ENCODE measurements around the gene CDK18. TPM values are rescaled to one million over a fixed set of nuclear protein-coding genes. Genes with fewer than 3 reads are reported as not detected.
"Not testable (repeated sequence)": the region's sequence is repeated elsewhere in the genome, so short reads cannot be mapped to it uniquely, and the experiment has no call there.

The CDK18 gene
- polyA plus RNA-seq, 6 donors from 2014 or later: 0.40 to 1.4 (median 0.50) TPM; not detected in 2

GRCh38 chr1:205473966-205474365 is 30.5 kb upstream of the CDK18 start:
- H3K9me3 Mint-ChIP-seq: peaks cover 13 to 26% (median 19%) of the 10 kb centered on the region in 7 donors
- H3K27ac Mint-ChIP-seq: peak overlapping the region in 1 of 6 donors; percentile 20
- H3K27me3 Mint-ChIP-seq: peaks cover 36 to 57% (median 47%) of the 10 kb centered on the region in 3 donors
- ATAC-seq (ENCODE audit: low read depth in 2 of 2) (no peak), DNase-seq (no peak)
- H3K4me3 Mint-ChIP-seq: no peak overlapping the region
- peaks cover 9 to 16% (median 16%) of the 10 kb centered on the region in 3 donors for H3K4me1 Mint-ChIP-seq
- peaks cover 11 to 25% of the 10 kb centered on the region in 2 donors for H3K36me3 Mint-ChIP-seq

DNA sequence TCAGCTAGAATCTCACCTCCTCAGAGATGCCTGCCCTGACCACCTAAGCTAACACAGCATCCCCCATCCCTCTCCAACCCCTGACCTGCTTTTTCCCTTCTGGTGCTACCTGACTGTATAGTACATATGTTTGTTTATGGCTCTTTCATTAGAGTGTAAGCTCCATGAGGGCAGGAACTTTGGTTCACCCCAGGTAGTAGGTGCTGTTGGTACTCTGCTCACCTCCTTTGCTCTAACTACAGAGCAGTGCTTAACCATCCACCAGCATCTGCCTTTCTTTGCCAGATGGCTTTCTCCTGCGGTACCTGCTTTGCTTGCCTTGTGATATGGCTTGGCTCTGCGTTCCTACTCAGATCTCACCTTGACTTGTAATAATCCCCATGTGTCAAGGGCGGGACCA is 29.9 kb upstream of the CDK18 start:
- Mint-ChIP-seq H3K9me3 (peaks cover 13 to 26% (median 19%) of the 10 kb centered on the region in 7 donors), H3K36me3 (peaks cover 11 to 25% of the 10 kb centered on the region in 2 donors), H3K4me3 (no peak overlapping the region), H3K27me3 (peaks cover 34 to 53% (median 45%) of the 10 kb centered on the region in 3 donors), H3K27ac (no peak overlapping the region), H3K4me1 (peaks cover 13 to 19% (median 18%) of the 10 kb centered on the region in 3 donors)
- DNase-seq (no peak), ATAC-seq (ENCODE audit: low read depth in 2 of 2) (no peak)

GRCh38 chr1:205475855-205476254 is 28.6 kb upstream of the CDK18 start:
- H3K4me1 Mint-ChIP-seq: peaks cover 25 to 30% (median 29%) of the 10 kb centered on the region in 3 donors
- H3K27ac Mint-ChIP-seq: no peak overlapping the region
- H3K27me3 Mint-ChIP-seq: peaks cover 36 to 64% (median 47%) of the 10 kb centered on the region in 3 donors
- H3K9me3 Mint-ChIP-seq: peaks cover 13 to 26% (median 19%) of the 10 kb centered on the region in 7 donors
- DNase-seq: no peak
- H3K4me3 Mint-ChIP-seq: no peak overlapping the region
- ATAC-seq (ENCODE audit: low read depth in 2 of 2): no peak
- peaks cover 11 to 25% of the 10 kb centered on the region in 2 donors for H3K36me3 Mint-ChIP-seq

DNA sequence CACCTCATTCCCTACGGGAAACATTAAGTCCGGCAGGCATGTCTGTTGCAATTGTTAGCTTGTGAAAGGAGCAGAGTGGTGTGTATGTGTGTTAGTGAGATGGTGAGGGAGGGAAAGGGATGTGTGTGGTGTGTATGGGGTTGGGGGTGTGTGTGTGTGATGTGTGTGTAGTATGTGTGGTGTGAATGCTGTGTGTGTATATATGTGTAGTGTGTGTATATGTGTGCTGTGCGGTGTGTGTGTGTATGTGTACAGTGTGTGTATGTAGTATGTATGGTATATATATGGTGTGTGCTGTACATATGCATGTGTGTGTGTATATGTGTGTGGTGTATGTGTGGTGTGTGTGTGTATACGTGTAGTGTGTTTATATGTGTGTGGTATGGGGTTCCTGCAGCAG is 27.8 kb upstream of the CDK18 start:
- H3K27me3 Mint-ChIP-seq: peaks cover 36 to 70% (median 55%) of the 10 kb centered on the region in 3 donors
- ATAC-seq (ENCODE audit: low read depth in 2 of 2): no peak
- peaks cover 13 to 26% (median 19%) of the 10 kb centered on the region in 7 donors for H3K9me3 Mint-ChIP-seq

DNA sequence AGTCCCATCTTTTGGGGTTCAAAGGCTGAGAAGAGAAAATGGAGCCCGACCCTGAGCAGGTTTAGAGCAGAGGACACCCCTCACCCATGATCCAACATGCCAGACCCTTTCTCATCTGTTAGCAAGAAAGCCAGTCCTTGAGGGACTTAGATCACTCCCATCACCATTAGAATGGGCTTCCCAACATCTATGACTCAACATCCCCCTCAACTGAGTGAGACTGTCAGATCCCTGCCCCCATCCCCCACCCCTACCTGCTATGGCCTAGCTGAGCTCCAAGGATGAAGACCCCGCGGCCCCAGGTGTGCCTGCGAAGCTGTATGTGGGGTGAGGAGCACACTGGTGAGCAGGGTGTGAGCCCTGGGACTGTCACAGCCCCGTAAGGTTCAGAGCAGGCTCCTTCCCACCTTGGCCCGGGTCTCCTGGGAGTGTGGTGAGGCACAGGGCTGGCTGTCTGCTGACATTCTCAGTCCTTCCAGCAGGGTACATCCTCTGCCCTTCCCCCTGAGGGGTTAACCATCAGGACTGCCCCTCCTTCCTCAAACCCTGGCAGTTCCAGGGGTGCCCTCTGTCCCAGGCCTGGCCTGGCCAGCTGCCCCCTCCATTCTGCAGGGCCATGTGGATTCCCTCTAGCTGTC is 27.2 kb upstream of the CDK18 start:
- no peak overlapping the region for H3K4me3 Mint-ChIP-seq
- peaks cover 35 to 43% (median 40%) of the 10 kb centered on the region in 3 donors for H3K4me1 Mint-ChIP-seq
- ATAC-seq (ENCODE audit: low read depth in 2 of 2) (no peak), DNase-seq (no peak)
- H3K27me3 Mint-ChIP-seq: peaks cover 35 to 68% (median 51%) of the 10 kb centered on the region in 3 donors
- H3K9me3 Mint-ChIP-seq: peaks cover 13 to 26% (median 17%) of the 10 kb centered on the region in 7 donors
- H3K36me3 Mint-ChIP-seq: peaks cover 11 to 22% of the 10 kb centered on the region in 2 donors
- no peak overlapping the region for H3K27ac Mint-ChIP-seq

More for the DNA sequence above, 27.8 kb upstream of the CDK18 start:
- peaks cover 33 to 38% (median 36%) of the 10 kb centered on the region in 3 donors for H3K4me1 Mint-ChIP-seq
- H3K4me3 Mint-ChIP-seq: peak overlapping the region in 1 of 8 donors; percentile 18
- H3K36me3 Mint-ChIP-seq: peaks cover 11 to 25% of the 10 kb centered on the region in 2 donors
- peak overlapping the region in 1 of 6 donors; percentile 41 for H3K27ac Mint-ChIP-seq
- DNase-seq: no peak

- DNase-seq: no peak
- H3K4me3 Mint-ChIP-seq: peak overlapping the region in 1 of 8 donors; percentile 15
- H3K36me3 Mint-ChIP-seq: peaks cover 11 to 17% of the 10 kb centered on the region in 2 donors
- peaks cover 12 to 26% (median 15%) of the 10 kb centered on the region in 7 donors for H3K9me3 Mint-ChIP-seq
- ATAC-seq (ENCODE audit: low read depth in 2 of 2): no peak
- no peak overlapping the region for H3K27ac Mint-ChIP-seq
- H3K4me1 Mint-ChIP-seq: peaks cover 30 to 43% (median 37%) of the 10 kb centered on the region in 3 donors
- H3K27me3 Mint-ChIP-seq: peaks cover 32 to 66% (median 50%) of the 10 kb centered on the region in 3 donors
Measured at GRCh38 chr1:205477759-205478247, 26.7 kb upstream of the CDK18 start.

- not testable (repeated sequence) for DNase-seq; ATAC-seq (ENCODE audit: low read depth in 2 of 2); H3K4me3 Mint-ChIP-seq; H3K27ac Mint-ChIP-seq
- Mint-ChIP-seq H3K36me3 (peaks cover 11 to 17% of the 10 kb centered on the region in 2 donors), H3K4me1 (peaks cover 29 to 46% (median 39%) of the 10 kb centered on the region in 3 donors), H3K27me3 (peaks cover 37 to 66% (median 50%) of the 10 kb centered on the region in 3 donors), H3K9me3 (peaks cover 12 to 20% (median 15%) of the 10 kb centered on the region in 7 donors)
Measured at GRCh38 chr1:205478985-205479384, 25.5 kb upstream of the CDK18 start.

- H3K4me1 Mint-ChIP-seq: peaks cover 33 to 50% (median 44%) of the 10 kb centered on the region in 3 donors
- DNase-seq (peak; percentile 66), ATAC-seq (ENCODE audit: low read depth in 2 of 2) (peak; percentile 84 to 88)
- H3K4me3 Mint-ChIP-seq: peak overlapping the region; percentile 2 to 83 (median 60)
- H3K27me3 Mint-ChIP-seq: peaks cover 37 to 70% (median 43%) of the 10 kb centered on the region in 3 donors
- peaks cover 5 to 7% of the 10 kb centered on the region in 2 donors for H3K36me3 Mint-ChIP-seq
- peak overlapping the region; percentile 19 to 91 (median 75) for H3K27ac Mint-ChIP-seq
- H3K9me3 Mint-ChIP-seq: peaks cover 4 to 9% (median 5%) of the 10 kb centered on the region in 7 donors
Measured at GRCh38 chr1:205480349-205480985, 24.0 kb upstream of the CDK18 start.

- Mint-ChIP-seq H3K4me3 (peak overlapping the region in 7 of 8 donors; percentile 6 to 87 (median 69)), H3K4me1 (peaks cover 37 to 54% (median 47%) of the 10 kb centered on the region in 3 donors)
Measured at GRCh38 chr1:205481218-205481617, 23.3 kb upstream of the CDK18 start.

GRCh38 chr1:205481629-205482151 is 22.8 kb upstream of the CDK18 start:
- Mint-ChIP-seq H3K9me3 (peaks cover 0 to 2% (median 0%) of the 10 kb centered on the region in 7 donors), H3K4me3 (peak overlapping the region in 5 of 8 donors; percentile 6 to 83 (median 61)), H3K27ac (peak overlapping the region in 4 of 6 donors; percentile 75 to 90 (median 88)), H3K36me3 (no peaks in the 10 kb centered on the region), H3K4me1 (peaks cover 37 to 54% (median 47%) of the 10 kb centered on the region in 3 donors), H3K27me3 (peaks cover 38 to 68% (median 41%) of the 10 kb centered on the region in 3 donors)
- no peak for DNase-seq
- ATAC-seq (ENCODE audit: low read depth in 2 of 2): no peak

More at GRCh38 chr1:205481218-205481617, 23.3 kb upstream of the CDK18 start:
- Mint-ChIP-seq H3K27ac (peak overlapping the region in 5 of 6 donors; percentile 42 to 90 (median 86)), H3K9me3 (peaks cover 0 to 3% (median 0%) of the 10 kb centered on the region in 7 donors), H3K27me3 (peaks cover 41 to 72% (median 43%) of the 10 kb centered on the region in 3 donors), H3K36me3 (peaks cover 0 to under 1% of the 10 kb centered on the region in 2 donors)
- no peak for DNase-seq
- peak; percentile 15 to 17 for ATAC-seq (ENCODE audit: low read depth in 2 of 2)

GRCh38 chr1:205482587-205482986 is 21.9 kb upstream of the CDK18 start:
- not testable (repeated sequence) for DNase-seq; ATAC-seq (ENCODE audit: low read depth in 2 of 2); H3K36me3 Mint-ChIP-seq; H3K9me3 Mint-ChIP-seq; H3K4me3 Mint-ChIP-seq
- peak overlapping the region in 4 of 6 donors; percentile 29 to 80 (median 41) for H3K27ac Mint-ChIP-seq
- H3K4me1 Mint-ChIP-seq: peaks cover 37 to 54% (median 47%) of the 10 kb centered on the region in 3 donors
- H3K27me3 Mint-ChIP-seq: peaks cover 35 to 68% (median 45%) of the 10 kb centered on the region in 3 donors

DNA sequence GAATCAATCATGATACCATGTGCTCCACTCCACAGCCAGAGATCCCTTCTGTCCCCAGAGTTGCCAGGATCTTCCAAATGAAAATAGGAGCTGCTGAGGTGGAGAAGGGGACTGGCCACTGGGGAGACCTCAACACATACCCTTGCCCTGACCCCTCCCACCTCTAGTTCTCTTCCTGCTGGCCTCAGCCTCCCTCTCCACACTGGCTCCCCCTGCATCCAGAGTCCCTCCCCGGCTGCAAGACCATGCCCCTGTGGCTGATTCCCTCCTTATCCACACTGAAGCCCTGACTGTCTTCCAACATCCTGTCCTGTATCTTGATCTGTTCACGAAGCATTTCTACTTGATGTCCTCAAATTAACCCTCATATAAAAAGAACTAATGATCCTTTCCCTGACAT is 21.1 kb upstream of the CDK18 start:
- peak overlapping the region in 2 of 6 donors; percentile 29 to 57 for H3K27ac Mint-ChIP-seq
- DNase-seq (no peak), ATAC-seq (ENCODE audit: low read depth in 2 of 2) (no peak)
- H3K4me1 Mint-ChIP-seq: peaks cover 37 to 55% (median 47%) of the 10 kb centered on the region in 3 donors
- peak overlapping the region in 2 of 8 donors; percentile 2 to 6 for H3K4me3 Mint-ChIP-seq
- H3K27me3 Mint-ChIP-seq: peaks cover 36 to 70% (median 52%) of the 10 kb centered on the region in 3 donors
- no peaks in the 10 kb centered on the region for H3K9me3 Mint-ChIP-seq
- H3K36me3 Mint-ChIP-seq: no peaks in the 10 kb centered on the region
